Transverse colon (tissue), 4 donors: ENCODE results near the gene ST6GALNAC6. TPM values are rescaled to one million over a fixed set of nuclear protein-coding genes. Genes with fewer than 3 reads are reported as not detected.
"Not testable (repeated sequence)": the region's sequence is repeated elsewhere in the genome, so short reads cannot be mapped to it uniquely, and the experiment has no call there.

ENCODE experiments used
- DNase-seq: peaks from one replicate; pipeline ENCODE4 v3.0.0-alpha.2; 2019
- H3K27ac ChIP-seq, 4 donors: fragments of 200-600 bp; sonication (generic); 2 replicates each; pipeline ENCODE4 v1.5.1; 2016 to 2018; ENCODE audit warnings: inconsistent platforms in 4 of 4
- H3K27me3 ChIP-seq: fragments of 200-600 bp; sonication (generic); 2 replicates; pipeline ENCODE4 v1.5.1; 2017; ENCODE audit warnings: inconsistent platforms
- H3K36me3 ChIP-seq, 4 donors: fragments of 200-600 bp; sonication (generic); 2 replicates each; pipeline ENCODE4 v1.5.1; 2017 to 2019; ENCODE audit warnings: inconsistent platforms in 4 of 4
- H3K4me1 ChIP-seq, 4 donors: fragments of 200-600 bp; sonication (generic); 2 replicates each; pipeline ENCODE4 v1.5.1; 2017 to 2020; ENCODE audit warnings: inconsistent platforms in 4 of 4
- H3K4me3 ChIP-seq, 4 donors: fragments of 200-600 bp; sonication (generic); 1 replicate in 1 of 4; 2 replicates in 3 of 4; pipeline versions ENCODE4 v1.5.1 to v1.6.1; 2017 to 2019; ENCODE audit warnings: inconsistent platforms in 4 of 4
- H3K9me3 ChIP-seq, 2 donors: fragments of 200-600 bp; sonication (generic); 2 replicates each; pipeline ENCODE4 v1.5.1; 2017 to 2019; ENCODE audit warnings: inconsistent platforms in 2 of 2
- EP300 ChIP-seq: sonication (generic); formaldehyde crosslinking; IDR thresholded peaks from one replicate; pipeline ENCODE4 v1.6.1; 2017; ENCODE audit warnings: antibody characterized with exemption, low read depth
- POLR2A ChIP-seq: fragments of 450-650 bp; IDR thresholded peaks from one replicate; pipeline ENCODE4 v1.6.1; 2016; ENCODE audit warnings: antibody characterized with exemption, mild to moderate bottlenecking, moderate library complexity
- POLR2AphosphoS5 ChIP-seq, 3 donors: sonication (generic); formaldehyde crosslinking; IDR thresholded peaks; one replicate each; pipeline ENCODE4 v1.6.1; 2016; ENCODE audit warnings: antibody characterized with exemption in 3 of 3
- WGBS, 2 donors: methylation state at CpG; one replicate each; pipeline ENCODE4 v1.1.5; 2018; ENCODE audit warnings: low coverage in 1 of 2; 5-methylcytosine and 5-hydroxymethylcytosine counted together
- in situ Hi-C, 4 donors: fragments of 200-750 bp; cut with MboI; loops; one replicate each; pipeline versions ENCODE4 v1.15.0 to v1.15.1; 2017; ENCODE audit warnings: low sequenced_read_pairs in 3 of 4, low pct_ligation_motif_present in 1 of 4, low pct_unique_long_range_greater_than_20kb in 1 of 4
- intact Hi-C: fragments of 100-400 bp; cut with DNase I; formaldehyde crosslinking; loops from one replicate; pipeline ENCODE4 v1.15.1; 2023; ENCODE audit warnings: low total_unique reads
- total RNA-seq, 4 donors: library from RNA; depleted of rRNA; stranded (reverse); fragments of >200 nt; gene quantifications; one replicate each; pipeline ENCODE4 v1.1.0, GENCODE V29; 2016
- TF ChIP-seq, protein P1 (sequence below), 5 experiments: fragments of 200-600 bp in 3 of 5; fragments of 450-650 bp in 2 of 5; sonication (generic) in 3 of 5; IDR thresholded peaks; 1 replicate in 2 of 5; 2 replicates in 3 of 5; pipeline ENCODE4 v1.5.1; 2016 to 2017; ENCODE audit warnings: antibody characterized with exemption in 5 of 5, inconsistent platforms in 3 of 5, mild to moderate bottlenecking in 2 of 5, moderate library complexity in 1 of 5

ST6GALNAC6 gene
- total RNA-seq, 4 donors from 2014 or later, result 41.0 to 80.4 (median 75.7) TPM

DNA sequence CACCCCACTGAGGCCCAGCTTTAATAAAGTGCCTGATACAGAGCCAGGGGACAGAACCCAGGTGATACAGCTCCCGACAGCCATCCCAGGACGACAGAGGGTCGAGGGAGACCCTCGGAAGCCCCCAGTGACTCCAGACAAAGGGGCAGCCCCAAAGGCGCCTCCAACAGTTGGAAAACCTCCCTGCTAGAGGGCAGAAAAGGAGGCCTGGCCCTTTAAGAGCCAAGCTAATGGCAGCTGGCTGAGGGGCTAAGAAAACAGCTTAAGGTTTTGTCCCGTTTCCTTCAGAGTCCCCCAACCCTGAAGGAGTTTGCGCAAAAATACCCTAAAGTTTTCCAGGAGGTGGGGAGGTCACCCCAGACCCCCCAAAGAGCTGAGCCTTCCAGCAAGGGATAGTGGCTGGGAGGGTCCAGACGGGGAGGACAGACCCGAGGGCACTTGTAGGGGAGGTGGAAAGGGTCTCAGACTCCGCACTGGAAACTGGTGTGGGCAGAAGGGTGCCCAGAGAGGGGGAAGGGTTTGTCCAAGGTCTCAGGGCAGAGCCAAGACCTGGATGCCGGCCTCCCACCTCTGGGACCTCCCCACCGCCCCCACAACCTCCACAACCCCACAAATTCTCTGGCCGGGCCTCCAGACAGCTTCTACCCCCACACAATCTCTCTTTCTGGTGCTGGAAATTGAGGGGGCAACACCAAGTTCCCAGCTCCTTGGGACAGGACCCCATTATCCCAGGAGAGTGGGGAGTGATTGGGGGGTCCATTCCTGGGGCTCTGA is 13.7 kb downstream of the ST6GALNAC6 start:
- no peaks in the 10 kb centered on the region for H3K9me3 ChIP-seq
- no peak overlapping the region for H3K27ac ChIP-seq
- intact Hi-C loops, result no loop called here
- in situ Hi-C loops, result no loop called here
- WGBS, 2 donors, result 74% methylated on average over 13 of the region's 13 CpGs; no CpG with 5 or more reads in 1 of the 2 donors
- no peak for DNase-seq
- no peak for TF ChIP-seq POLR2A
- TF ChIP-seq EP300, result no peak
- TF ChIP-seq POLR2AphosphoS5 (IDR thresholded peaks at IDR 0.05), result no peak
- TF ChIP-seq, protein P1, sequence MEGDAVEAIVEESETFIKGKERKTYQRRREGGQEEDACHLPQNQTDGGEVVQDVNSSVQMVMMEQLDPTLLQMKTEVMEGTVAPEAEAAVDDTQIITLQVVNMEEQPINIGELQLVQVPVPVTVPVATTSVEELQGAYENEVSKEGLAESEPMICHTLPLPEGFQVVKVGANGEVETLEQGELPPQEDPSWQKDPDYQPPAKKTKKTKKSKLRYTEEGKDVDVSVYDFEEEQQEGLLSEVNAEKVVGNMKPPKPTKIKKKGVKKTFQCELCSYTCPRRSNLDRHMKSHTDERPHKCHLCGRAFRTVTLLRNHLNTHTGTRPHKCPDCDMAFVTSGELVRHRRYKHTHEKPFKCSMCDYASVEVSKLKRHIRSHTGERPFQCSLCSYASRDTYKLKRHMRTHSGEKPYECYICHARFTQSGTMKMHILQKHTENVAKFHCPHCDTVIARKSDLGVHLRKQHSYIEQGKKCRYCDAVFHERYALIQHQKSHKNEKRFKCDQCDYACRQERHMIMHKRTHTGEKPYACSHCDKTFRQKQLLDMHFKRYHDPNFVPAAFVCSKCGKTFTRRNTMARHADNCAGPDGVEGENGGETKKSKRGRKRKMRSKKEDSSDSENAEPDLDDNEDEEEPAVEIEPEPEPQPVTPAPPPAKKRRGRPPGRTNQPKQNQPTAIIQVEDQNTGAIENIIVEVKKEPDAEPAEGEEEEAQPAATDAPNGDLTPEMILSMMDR (IDR thresholded peaks at IDR 0.05), result no peak
- H3K27me3 ChIP-seq, result no peaks in the 10 kb centered on the region
- no peak overlapping the region for H3K4me3 ChIP-seq
- no peaks in the 10 kb centered on the region for H3K4me1 ChIP-seq
- peaks cover 0 to 12% (median 5%) of the 10 kb centered on the region in 4 donors for H3K36me3 ChIP-seq

DNA sequence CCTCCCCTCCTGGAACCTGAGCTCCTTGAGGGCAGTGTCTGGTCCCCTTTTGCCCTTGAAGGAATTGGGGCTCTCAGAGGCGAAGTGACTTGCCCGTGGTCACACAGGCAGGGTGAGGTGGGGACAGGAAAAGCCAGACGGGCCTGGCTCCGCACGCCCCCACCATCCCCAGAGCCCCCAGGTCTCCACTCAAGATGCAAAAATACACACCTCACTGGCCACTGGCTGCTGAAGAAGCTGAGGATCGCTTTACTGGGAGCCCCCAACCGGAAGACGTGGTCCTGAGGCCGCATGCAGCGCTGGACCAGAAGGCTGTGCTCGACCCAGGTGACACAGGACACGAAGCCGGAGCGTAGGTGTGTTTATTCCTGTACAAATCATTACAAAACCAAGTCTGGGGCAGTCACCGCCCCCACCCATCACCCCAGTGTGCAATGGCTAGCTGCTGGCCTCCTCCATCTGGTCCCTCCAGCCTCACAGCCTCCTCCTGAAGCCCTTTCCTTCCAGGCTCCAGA is 14.4 kb downstream of the ST6GALNAC6 start:
- no peak for DNase-seq
- in situ Hi-C loops, result no loop called here
- Histone ChIP-seq H3K27ac (no peak overlapping the region), H3K36me3 (peaks cover 0 to 12% (median 5%) of the 10 kb centered on the region in 4 donors), H3K27me3 (no peaks in the 10 kb centered on the region), H3K9me3 (no peaks in the 10 kb centered on the region), H3K4me3 (no peak overlapping the region), H3K4me1 (no peaks in the 10 kb centered on the region)
- WGBS, 2 donors, result 72% methylated on average over 15 of the region's 15 CpGs; no CpG with 5 or more reads in 1 of the 2 donors
- intact Hi-C loops, result no loop called here
- TF ChIP-seq, protein P1 (IDR thresholded peaks at IDR 0.05), result no peak
- TF ChIP-seq POLR2AphosphoS5 (IDR thresholded peaks at IDR 0.05), result no peak
- no peak for TF ChIP-seq EP300
- no peak for TF ChIP-seq POLR2A

DNA sequence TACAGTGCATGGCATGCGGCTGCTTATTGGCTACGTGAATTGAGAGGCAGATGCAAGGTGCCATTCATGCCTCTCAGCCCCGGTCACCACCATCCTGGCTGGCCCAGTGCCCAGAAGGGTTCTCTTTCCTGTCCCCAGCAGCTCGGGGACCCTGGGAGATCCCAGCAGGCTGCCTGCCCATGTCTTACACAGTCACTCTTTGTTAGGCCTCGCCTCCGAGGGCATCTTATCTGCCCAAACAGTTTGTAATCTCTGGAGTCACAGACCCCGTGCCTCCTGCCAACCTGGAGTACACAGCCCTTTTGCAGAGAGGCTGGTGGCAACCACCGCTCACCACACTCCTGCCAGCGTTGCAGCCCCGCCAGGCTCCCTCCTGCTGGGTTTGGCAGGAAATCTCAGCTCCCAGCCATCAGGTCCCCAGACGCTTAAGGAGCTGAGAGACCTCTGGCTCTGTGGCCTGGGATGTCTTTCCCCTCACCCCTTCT is 14.9 kb downstream of the ST6GALNAC6 start:
- TF ChIP-seq POLR2AphosphoS5 (IDR thresholded peaks at IDR 0.05) (no peak), EP300 (no peak), POLR2A (no peak)
- TF ChIP-seq, protein P1 (IDR thresholded peaks at IDR 0.05), result no peak
- WGBS, 2 donors, result 49% methylated on average over 11 of the region's 11 CpGs; no CpG with 5 or more reads in 1 of the 2 donors
- intact Hi-C loops, result no loop called here
- H3K9me3 ChIP-seq, result no peaks in the 10 kb centered on the region
- no peaks in the 10 kb centered on the region for H3K4me1 ChIP-seq
- no peak overlapping the region for H3K27ac ChIP-seq
- in situ Hi-C loops, result no loop called here
- H3K36me3 ChIP-seq, result peaks cover 0 to 12% (median 5%) of the 10 kb centered on the region in 4 donors
- no peak overlapping the region for H3K4me3 ChIP-seq
- no peak for DNase-seq
- H3K27me3 ChIP-seq, result no peaks in the 10 kb centered on the region

DNA sequence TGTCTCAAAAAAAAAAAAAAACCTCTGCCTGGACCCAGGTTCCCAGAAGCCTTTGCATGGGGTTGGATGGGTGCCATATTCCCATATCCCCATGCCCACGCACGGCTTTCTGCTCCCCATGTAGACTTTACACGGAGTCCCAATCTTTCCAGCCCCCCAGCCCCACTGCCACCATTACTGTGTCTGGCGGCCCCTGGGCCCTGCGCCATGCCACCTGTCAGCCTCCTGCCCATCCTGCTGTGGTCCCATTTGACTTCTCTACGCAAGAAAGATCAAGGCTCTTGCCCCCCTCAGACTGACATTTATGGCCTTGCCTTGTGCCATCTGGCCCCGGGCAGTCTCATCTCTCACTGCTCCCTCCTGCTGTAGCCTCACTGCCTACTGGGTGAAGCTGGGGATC is 15.4 kb downstream of the ST6GALNAC6 start:
- H3K36me3 ChIP-seq, result peaks cover 0 to 12% (median 5%) of the 10 kb centered on the region in 4 donors
- no peak overlapping the region for H3K27ac ChIP-seq
- H3K9me3 ChIP-seq, result no peaks in the 10 kb centered on the region
- DNase-seq, result no peak
- intact Hi-C loops (no loop called here), in situ Hi-C loops (no loop called here)
- TF ChIP-seq EP300 (no peak), POLR2A (no peak), POLR2AphosphoS5 (IDR thresholded peaks at IDR 0.05) (no peak)
- TF ChIP-seq, protein P1 (IDR thresholded peaks at IDR 0.05), result no peak
- H3K27me3 ChIP-seq, result no peaks in the 10 kb centered on the region
- 88% methylated on average over 7 of the region's 7 CpGs; no CpG with 5 or more reads in 1 of the 2 donors for WGBS, 2 donors
- H3K4me3 ChIP-seq, result no peak overlapping the region
- no peaks in the 10 kb centered on the region for H3K4me1 ChIP-seq

DNA sequence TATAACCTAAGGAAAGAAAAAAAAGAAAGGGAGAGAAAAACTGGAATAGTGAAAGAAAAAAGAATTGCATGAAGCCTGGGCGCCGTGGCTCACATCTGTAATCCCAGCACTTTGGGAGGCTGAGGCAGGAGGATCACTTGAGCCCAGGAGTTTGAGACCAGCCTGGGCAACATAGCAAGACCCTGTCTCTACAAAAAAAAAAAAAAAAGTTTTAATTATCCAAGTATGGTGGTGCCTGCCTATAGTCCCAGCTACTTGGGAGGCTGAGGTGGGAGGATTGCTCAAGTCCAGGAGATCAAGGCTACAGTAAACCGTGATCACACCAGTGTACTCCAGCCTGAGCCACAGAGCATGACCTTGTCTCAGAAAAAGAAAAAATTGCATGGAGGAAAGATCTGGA is 17.7 kb downstream of the ST6GALNAC6 start:
- H3K9me3 ChIP-seq, H3K36me3 ChIP-seq, H3K27me3 ChIP-seq, H3K4me3 ChIP-seq, DNase-seq, H3K27ac ChIP-seq, intact Hi-C loops, in situ Hi-C loops: not testable (repeated sequence)
- 77 to 78% methylated on average over 3 of the region's 3 CpGs for WGBS, 2 donors
- peaks cover 10 to 12% (median 12%) of the 10 kb centered on the region in 4 donors for H3K4me1 ChIP-seq
